ENCODE measurements around the gene UFD1. TPM values are rescaled to one million over a fixed set of nuclear protein-coding genes. Genes with fewer than 3 reads are reported as not detected.

The UFD1 gene
- total and polyA plus RNA-seq, 2 donors from 2014 or later = 56.2 to 67.8 TPM

DNA sequence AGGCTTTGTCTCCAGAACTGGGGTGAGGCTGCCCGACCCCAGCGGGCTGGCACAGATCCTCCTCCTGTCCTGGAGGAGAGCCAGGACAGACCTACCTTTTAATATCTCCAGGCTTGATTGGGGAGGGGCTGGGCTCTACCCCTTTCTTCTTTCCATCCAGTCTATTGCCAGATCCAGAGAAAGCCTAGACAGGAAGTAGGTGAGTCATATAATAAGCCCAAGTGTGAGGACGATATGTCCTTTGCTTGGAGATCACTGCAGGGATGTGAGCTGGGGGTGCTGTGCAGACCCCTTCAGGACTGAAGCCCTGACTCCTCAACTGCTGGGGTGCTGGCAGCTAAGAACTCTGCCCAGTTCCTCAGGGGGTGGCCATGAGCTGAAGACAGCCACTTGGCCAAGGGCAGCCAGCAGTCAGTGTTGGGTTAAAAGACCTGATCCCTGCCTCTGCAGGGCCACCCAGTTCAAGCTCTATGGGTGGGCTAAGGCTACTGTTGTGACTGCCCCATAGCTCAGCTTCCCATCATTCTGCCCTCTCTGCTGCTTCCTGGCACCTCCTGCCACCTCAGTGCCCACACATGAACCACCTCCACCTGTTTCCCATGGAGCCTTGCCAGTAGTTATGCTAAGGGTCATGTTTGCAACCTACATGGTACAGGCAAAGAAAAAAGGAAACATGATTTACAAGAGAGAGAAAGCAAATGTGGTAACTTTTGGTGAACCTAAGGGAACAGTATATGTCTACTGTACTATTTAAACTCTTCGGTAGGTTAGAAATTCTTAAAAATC lies 23.2 kb downstream of the UFD1 start:
- Histone ChIP-seq H3K9ac (ENCODE audit: low read length in 3 of 3) (no peak overlapping the region), H3K9me3 (ENCODE audit: control insufficient read depth in 2 of 3, insufficient read depth in 1 of 3, low read length in 3 of 3) (no peaks in the 10 kb centered on the region), H3K4me1 (ENCODE audit: control insufficient read depth in 2 of 3, insufficient read depth in 2 of 3, low read depth in 1 of 3, low read length in 3 of 3) (no peaks in the 10 kb centered on the region), H3K4me3 (ENCODE audit: low read length in 3 of 3) (no peak overlapping the region), H3K27me3 (ENCODE audit: control insufficient read depth, insufficient read depth, low read length) (no peaks in the 10 kb centered on the region), H3K27ac (ENCODE audit: low read depth in 2 of 2, low read length in 2 of 2) (no peak overlapping the region), H3K36me3 (ENCODE audit: control insufficient read depth in 2 of 3, insufficient read depth in 3 of 3, low read length in 3 of 3) (peaks cover 6 to 50% (median 39%) of the 10 kb centered on the region in 3 donors)
- TF ChIP-seq CTCF (IDR thresholded peaks at IDR 0.05; ENCODE audit: borderline replicate concordance, extremely low read depth, insufficient read depth) = no peak
- FAIRE-seq (no peak), DNase-seq (no peak)
- intact Hi-C loops (cut with DNase I) = no loop called here

DNA sequence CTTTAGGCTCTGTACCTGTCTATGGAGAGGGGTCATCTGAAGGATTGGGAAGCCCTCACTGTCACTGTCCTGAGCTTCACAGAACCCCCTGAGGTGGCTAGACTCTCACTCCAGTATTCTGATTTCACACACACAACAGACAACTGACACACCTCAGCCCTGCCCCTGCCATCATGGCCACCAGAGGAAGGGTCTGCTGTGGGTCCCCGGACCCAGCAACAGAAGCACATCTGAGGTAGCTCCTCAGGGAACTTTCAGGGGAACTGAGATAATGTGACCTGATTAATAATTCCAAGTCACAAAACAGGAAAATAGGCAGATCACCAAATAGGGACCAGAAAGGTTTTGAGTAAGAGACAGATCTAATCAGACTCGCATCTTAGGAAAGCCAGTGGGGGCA lies 24.0 kb downstream of the UFD1 start:
- Histone ChIP-seq H3K4me3 (ENCODE audit: low read length in 3 of 3) (no peak overlapping the region), H3K27me3 (ENCODE audit: control insufficient read depth, insufficient read depth, low read length) (no peaks in the 10 kb centered on the region), H3K27ac (ENCODE audit: low read depth in 2 of 2, low read length in 2 of 2) (no peak overlapping the region), H3K36me3 (ENCODE audit: control insufficient read depth in 2 of 3, insufficient read depth in 3 of 3, low read length in 3 of 3) (peaks cover 6 to 50% (median 39%) of the 10 kb centered on the region in 3 donors), H3K4me1 (ENCODE audit: control insufficient read depth in 2 of 3, insufficient read depth in 2 of 3, low read depth in 1 of 3, low read length in 3 of 3) (no peaks in the 10 kb centered on the region), H3K9me3 (ENCODE audit: control insufficient read depth in 2 of 3, insufficient read depth in 1 of 3, low read length in 3 of 3) (no peaks in the 10 kb centered on the region), H3K9ac (ENCODE audit: low read length in 3 of 3) (no peak overlapping the region)
- intact Hi-C loops (cut with DNase I) = no loop called here
- TF ChIP-seq CTCF (IDR thresholded peaks at IDR 0.05; ENCODE audit: borderline replicate concordance, extremely low read depth, insufficient read depth) = no peak
- no peak for DNase-seq
- FAIRE-seq = no peak

GRCh38 chr22:19454156-19454555 lies 24.8 kb downstream of the UFD1 start:
- no peak overlapping the region for H3K9ac ChIP-seq (ENCODE audit: low read length in 3 of 3)
- no peak overlapping the region for H3K27ac ChIP-seq (ENCODE audit: low read depth in 2 of 2, low read length in 2 of 2)
- H3K4me3 ChIP-seq (ENCODE audit: low read length in 3 of 3) = no peak overlapping the region
- H3K9me3 ChIP-seq (ENCODE audit: control insufficient read depth in 2 of 3, insufficient read depth in 1 of 3, low read length in 3 of 3) = no peaks in the 10 kb centered on the region
- TF ChIP-seq CTCF (IDR thresholded peaks at IDR 0.05; ENCODE audit: borderline replicate concordance, extremely low read depth, insufficient read depth) = no peak
- H3K4me1 ChIP-seq (ENCODE audit: control insufficient read depth in 2 of 3, insufficient read depth in 2 of 3, low read depth in 1 of 3, low read length in 3 of 3) = peaks cover 0 to under 1% (median 0%) of the 10 kb centered on the region in 3 donors
- FAIRE-seq (no peak), DNase-seq (no peak)
- no peaks in the 10 kb centered on the region for H3K27me3 ChIP-seq (ENCODE audit: control insufficient read depth, insufficient read depth, low read length)
- peaks cover 6 to 50% (median 39%) of the 10 kb centered on the region in 3 donors for H3K36me3 ChIP-seq (ENCODE audit: control insufficient read depth in 2 of 3, insufficient read depth in 3 of 3, low read length in 3 of 3)
- intact Hi-C loops (cut with DNase I) = no loop called here

Measured in kidney (tissue), 14 donors.